ENCODE results near the gene SLC35F3. TPM values are rescaled to one million over a fixed set of nuclear protein-coding genes. Genes with fewer than 3 reads are reported as not detected.

Gene SLC35F3
- polyA plus RNA-seq, 1 donor (not counting 4 experiments of a cell fraction or from before 2014, with no cell fraction given): 13.8 TPM

DNA sequence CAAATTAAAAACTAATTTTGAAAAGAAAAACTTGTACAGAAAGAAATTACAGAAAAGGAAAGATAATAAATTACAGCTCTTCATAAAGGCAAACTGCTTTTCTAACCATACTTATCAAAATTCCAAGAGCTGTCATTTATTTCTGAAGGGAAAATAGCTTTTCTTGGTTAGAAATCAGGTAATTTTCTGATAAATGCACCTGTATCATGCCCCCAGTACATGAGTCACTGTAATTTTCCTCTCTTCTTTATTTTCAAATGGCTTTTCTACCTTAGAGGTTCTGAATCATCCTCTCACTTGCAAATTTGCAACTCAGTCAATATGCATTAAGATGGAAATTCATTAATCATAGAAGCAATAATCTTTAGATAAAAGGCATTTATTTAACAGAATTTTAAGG lies 100.1 kb downstream of the SLC35F3 start:
- no peak overlapping the region for H3K4me2 ChIP-seq (ENCODE audit: control insufficient read depth, extremely low read depth, insufficient read depth, low read depth, low read length)
- H3K36me3 ChIP-seq (ENCODE audit: control insufficient read depth in 2 of 2, extremely low read depth in 1 of 2, insufficient read depth in 2 of 2, low read length in 2 of 2): no peaks in the 10 kb centered on the region
- no peak for TF ChIP-seq EZH2 (IDR thresholded peaks at IDR 0.05; ENCODE audit: low read length)
- TF ChIP-seq, protein P1, sequence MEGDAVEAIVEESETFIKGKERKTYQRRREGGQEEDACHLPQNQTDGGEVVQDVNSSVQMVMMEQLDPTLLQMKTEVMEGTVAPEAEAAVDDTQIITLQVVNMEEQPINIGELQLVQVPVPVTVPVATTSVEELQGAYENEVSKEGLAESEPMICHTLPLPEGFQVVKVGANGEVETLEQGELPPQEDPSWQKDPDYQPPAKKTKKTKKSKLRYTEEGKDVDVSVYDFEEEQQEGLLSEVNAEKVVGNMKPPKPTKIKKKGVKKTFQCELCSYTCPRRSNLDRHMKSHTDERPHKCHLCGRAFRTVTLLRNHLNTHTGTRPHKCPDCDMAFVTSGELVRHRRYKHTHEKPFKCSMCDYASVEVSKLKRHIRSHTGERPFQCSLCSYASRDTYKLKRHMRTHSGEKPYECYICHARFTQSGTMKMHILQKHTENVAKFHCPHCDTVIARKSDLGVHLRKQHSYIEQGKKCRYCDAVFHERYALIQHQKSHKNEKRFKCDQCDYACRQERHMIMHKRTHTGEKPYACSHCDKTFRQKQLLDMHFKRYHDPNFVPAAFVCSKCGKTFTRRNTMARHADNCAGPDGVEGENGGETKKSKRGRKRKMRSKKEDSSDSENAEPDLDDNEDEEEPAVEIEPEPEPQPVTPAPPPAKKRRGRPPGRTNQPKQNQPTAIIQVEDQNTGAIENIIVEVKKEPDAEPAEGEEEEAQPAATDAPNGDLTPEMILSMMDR (optimal IDR thresholded peaks at IDR 0.05 in 1 of 3, IDR thresholded peaks at IDR 0.05 in 1 of 3, conservative IDR thresholded peaks at IDR 0.05 in 1 of 3; ENCODE audit: extremely low read depth in 1 of 3, insufficient read depth in 2 of 3, low read length in 3 of 3): no peak

DNA sequence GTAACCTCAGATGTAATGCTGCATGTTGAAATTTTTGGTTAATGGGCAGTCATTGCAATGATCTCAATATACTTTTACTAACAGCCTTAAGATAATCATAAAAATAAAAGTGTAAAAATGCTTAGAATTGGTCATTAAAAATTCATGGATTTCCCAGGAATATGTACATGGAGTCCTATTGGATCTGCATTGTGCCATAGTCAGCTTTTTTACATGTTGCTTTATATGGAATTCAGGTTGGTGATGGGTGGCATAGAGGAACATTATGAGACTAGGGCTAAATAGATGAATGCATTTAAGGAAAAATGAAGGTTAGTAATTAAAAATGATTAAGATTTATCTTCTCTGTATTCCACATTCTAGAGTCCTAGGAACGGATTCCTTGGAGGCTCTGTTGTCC lies 103.2 kb downstream of the SLC35F3 start:
- no peak overlapping the region for H2AFZ ChIP-seq (ENCODE audit: control insufficient read depth, low read length)
- H4K20me1 ChIP-seq (ENCODE audit: control insufficient read depth, extremely low read depth, insufficient read depth, low read length): no peaks in the 10 kb centered on the region
- H3K27me3 ChIP-seq (ENCODE audit: control insufficient read depth, extremely low read depth, insufficient read depth, low read length): no peaks in the 10 kb centered on the region
- DNase-seq (ENCODE audit: low read depth, low spot score): no peak
- no peaks in the 10 kb centered on the region for H3K9me1 ChIP-seq (ENCODE audit: control insufficient read depth, extremely low read depth, insufficient read depth, low read length)
- no peaks in the 10 kb centered on the region for H3K9me3 ChIP-seq (ENCODE audit: control insufficient read depth, low read depth, low read length)
- no peak for FAIRE-seq
- no peak overlapping the region for H3K9ac ChIP-seq (ENCODE audit: control insufficient read depth, extremely low read depth, insufficient read depth, low read length)
- no peaks in the 10 kb centered on the region for H3K36me3 ChIP-seq (ENCODE audit: control insufficient read depth in 2 of 2, extremely low read depth in 1 of 2, insufficient read depth in 2 of 2, low read length in 2 of 2)
- H3K27ac ChIP-seq (ENCODE audit: control insufficient read depth, insufficient read depth, low read length): no peak overlapping the region
- peaks cover 2% of the 10 kb centered on the region for H3K79me2 ChIP-seq (ENCODE audit: control insufficient read depth, insufficient read depth, low read length)
- H3K4me3 ChIP-seq (ENCODE audit: control insufficient read depth in 2 of 3, extremely low read depth in 1 of 3, insufficient read depth in 2 of 3, low read depth in 1 of 3, low read length in 3 of 3): no peak overlapping the region
- dilution Hi-C loops (cut with MboI; ENCODE audit: extremely low pct_ligation_motif_present, low sequenced_read_pairs): no loop called here
- H3K4me2 ChIP-seq (ENCODE audit: control insufficient read depth, extremely low read depth, insufficient read depth, low read depth, low read length): no peak overlapping the region
- H3K4me1 ChIP-seq (ENCODE audit: control insufficient read depth, extremely low read depth, insufficient read depth, low read length): no peaks in the 10 kb centered on the region
- TF ChIP-seq, protein P1 (optimal IDR thresholded peaks at IDR 0.05 in 1 of 3, IDR thresholded peaks at IDR 0.05 in 1 of 3, conservative IDR thresholded peaks at IDR 0.05 in 1 of 3; ENCODE audit: extremely low read depth in 1 of 3, insufficient read depth in 2 of 3, low read length in 3 of 3): no peak
- no peak for TF ChIP-seq EZH2 (IDR thresholded peaks at IDR 0.05; ENCODE audit: low read length)

More for the DNA sequence above, 100.1 kb downstream of the SLC35F3 start:
- no peak for DNase-seq (ENCODE audit: low read depth, low spot score)
- no peak overlapping the region for H3K9ac ChIP-seq (ENCODE audit: control insufficient read depth, extremely low read depth, insufficient read depth, low read length)
- H4K20me1 ChIP-seq (ENCODE audit: control insufficient read depth, extremely low read depth, insufficient read depth, low read length): no peaks in the 10 kb centered on the region
- dilution Hi-C loops (cut with MboI; ENCODE audit: extremely low pct_ligation_motif_present, low sequenced_read_pairs): no loop called here
- no peaks in the 10 kb centered on the region for H3K27me3 ChIP-seq (ENCODE audit: control insufficient read depth, extremely low read depth, insufficient read depth, low read length)
- H2AFZ ChIP-seq (ENCODE audit: control insufficient read depth, low read length): no peak overlapping the region
- no peaks in the 10 kb centered on the region for H3K9me3 ChIP-seq (ENCODE audit: control insufficient read depth, low read depth, low read length)
- H3K79me2 ChIP-seq (ENCODE audit: control insufficient read depth, insufficient read depth, low read length): peaks cover 4% of the 10 kb centered on the region
- no peak overlapping the region for H3K4me3 ChIP-seq (ENCODE audit: control insufficient read depth in 2 of 3, extremely low read depth in 1 of 3, insufficient read depth in 2 of 3, low read depth in 1 of 3, low read length in 3 of 3)
- peaks cover 18% of the 10 kb centered on the region for H3K4me1 ChIP-seq (ENCODE audit: control insufficient read depth, extremely low read depth, insufficient read depth, low read length)
- H3K27ac ChIP-seq (ENCODE audit: control insufficient read depth, insufficient read depth, low read length): no peak overlapping the region
- H3K9me1 ChIP-seq (ENCODE audit: control insufficient read depth, extremely low read depth, insufficient read depth, low read length): no peaks in the 10 kb centered on the region
- FAIRE-seq: no peak
